Hepatocyte (in vitro differentiated cells): ENCODE data around the gene METTL25B. TPM values are rescaled to one million over a fixed set of nuclear protein-coding genes. Genes with fewer than 3 reads are reported as not detected.

Experiments used
- DNase-seq: peaks from one replicate; pipeline ENCODE4 v3.0.0-alpha.2; 2016; ENCODE audit warnings: low spot score
- H2AFZ ChIP-seq: fragments of 200-600 bp; sonication (generic); 2 replicates; pipeline ENCODE4 v1.6.0; 2016; ENCODE audit warnings: antibody characterized with exemption, mild to moderate bottlenecking
- H3K27ac ChIP-seq: fragments of 200-600 bp; sonication (generic); 2 replicates; pipeline ENCODE4 v1.5.1; 2016; ENCODE audit warnings: mild to moderate bottlenecking
- H3K27me3 ChIP-seq: fragments of 200-600 bp; sonication (generic); 2 replicates; pipeline ENCODE4 v1.6.1; 2016
- H3K36me3 ChIP-seq: fragments of 200-600 bp; sonication (generic); replicated peaks from 2 replicates; pipeline ENCODE4 v1.5.1; 2016; ENCODE audit warnings: low read depth; ENCODE audit not compliant: insufficient read depth
- H3K4me1 ChIP-seq: fragments of 200-600 bp; sonication (generic); 2 replicates; pipeline ENCODE4 v1.5.1; 2016; ENCODE audit warnings: mild to moderate bottlenecking, moderate library complexity; ENCODE audit not compliant: insufficient read depth
- H3K4me2 ChIP-seq: fragments of 200-600 bp; sonication (generic); 2 replicates; pipeline ENCODE4 v1.6.0; 2016
- H3K4me3 ChIP-seq: fragments of 200-600 bp; sonication (generic); 2 replicates; pipeline ENCODE4 v1.5.1; 2016; ENCODE audit warnings: mild to moderate bottlenecking
- H3K79me2 ChIP-seq: fragments of 200-600 bp; sonication (generic); 2 replicates; pipeline ENCODE4 v1.6.0; 2017; ENCODE audit warnings: mild to moderate bottlenecking
- H3K9me2 ChIP-seq: fragments of 200-600 bp; sonication (generic); replicated peaks from 2 replicates; pipeline ENCODE4 v1.6.0; 2017; ENCODE audit warnings: mild to moderate bottlenecking; ENCODE audit not compliant: insufficient read depth
- H3K9me3 ChIP-seq: fragments of 200-600 bp; sonication (generic); 2 replicates; pipeline ENCODE4 v1.5.1; 2016; ENCODE audit warnings: low read depth, mild to moderate bottlenecking
- H4K20me1 ChIP-seq: fragments of 200-600 bp; sonication (generic); 2 replicates; pipeline ENCODE4 v1.6.0; 2016; ENCODE audit warnings: mild to moderate bottlenecking; ENCODE audit not compliant: insufficient read depth, poor library complexity, severe bottlenecking
- CTCF ChIP-seq: fragments of 200-600 bp; sonication (generic); IDR thresholded peaks from 2 replicates; pipeline ENCODE4 v1.5.1; 2016; ENCODE audit warnings: antibody characterized with exemption, mild to moderate bottlenecking; ENCODE audit not compliant: poor library complexity
- EZH2 ChIP-seq: fragments of 200-600 bp; sonication (generic); IDR thresholded peaks from 2 replicates; pipeline ENCODE4 v1.6.1; 2016; ENCODE audit warnings: antibody characterized with exemption, mild to moderate bottlenecking, borderline replicate concordance
- EZH2phosphoT487 ChIP-seq: fragments of 200-600 bp; sonication (generic); IDR thresholded peaks from one replicate; pipeline ENCODE4 v1.6.1; 2018; ENCODE audit warnings: antibody characterized with exemption, mild to moderate bottlenecking, low read depth, moderate library complexity; ENCODE audit not compliant: unreplicated experiment, severe bottlenecking
- WGBS: methylation state at CpG from one replicate; pipeline ENCODE4 v1.1.6; 2016; ENCODE audit warnings: low lambda C conversion rate; ENCODE audit errors: missing lambda C conversion rate; 5-methylcytosine and 5-hydroxymethylcytosine counted together
- polyA plus RNA-seq: library from polyadenylated mRNA; unstranded; fragments of >200 nt; fragmentation: Nextera tagmentation; extraction: Ambion mirVana; gene quantifications from 2 replicates; pipeline ENCODE4 v1.2.1, GENCODE V29; 2016
- total RNA-seq: library from RNA; depleted of rRNA; stranded (reverse); fragments of >200 nt; gene quantifications from 2 replicates; pipeline ENCODE4 v1.2.3, GENCODE V29; 2014

Gene METTL25B
- total and polyA plus RNA-seq, 2 experiments from 2014 or later = 20.6 to 24.7 TPM

GRCh38 chr1:156749419-156750118 is 21.3 kb downstream of the METTL25B start:
- H3K27ac ChIP-seq = peak overlapping the region; percentile 100
- H3K27me3 ChIP-seq = no peaks in the 10 kb centered on the region
- no peaks in the 10 kb centered on the region for H3K9me2 ChIP-seq
- H2AFZ ChIP-seq = no peak overlapping the region
- peak overlapping the region; percentile 94 for H3K4me2 ChIP-seq
- peak overlapping the region; percentile 50 for H3K4me3 ChIP-seq
- H3K79me2 ChIP-seq = peaks cover 82% of the 10 kb centered on the region
- WGBS = 42% methylated on average over 8 of the region's 8 CpGs
- peaks cover 48% of the 10 kb centered on the region for H3K4me1 ChIP-seq
- no peaks in the 10 kb centered on the region for H3K9me3 ChIP-seq
- TF ChIP-seq EZH2 = no peak
- no peak for TF ChIP-seq CTCF
- no peak for TF ChIP-seq EZH2phosphoT487
- no peaks in the 10 kb centered on the region for H4K20me1 ChIP-seq
- DNase-seq = peak; percentile 44
- H3K36me3 ChIP-seq = no peaks in the 10 kb centered on the region

- H4K20me1 ChIP-seq = no peaks in the 10 kb centered on the region
- no peak overlapping the region for H2AFZ ChIP-seq
- TF ChIP-seq EZH2phosphoT487 = no peak
- no peak for TF ChIP-seq CTCF
- TF ChIP-seq EZH2 = no peak
- peak overlapping the region; percentile 50 for H3K4me3 ChIP-seq
- H3K27ac ChIP-seq = peak overlapping the region; percentile 100
- 10% methylated on average over 5 of the region's 5 CpGs for WGBS
- H3K27me3 ChIP-seq = no peaks in the 10 kb centered on the region
- peak; percentile 67 for DNase-seq
- peaks cover 48% of the 10 kb centered on the region for H3K4me1 ChIP-seq
- no peaks in the 10 kb centered on the region for H3K9me2 ChIP-seq
- H3K9me3 ChIP-seq = no peaks in the 10 kb centered on the region
- H3K36me3 ChIP-seq = no peaks in the 10 kb centered on the region
- peak overlapping the region; percentile 94 for H3K4me2 ChIP-seq
- H3K79me2 ChIP-seq = peaks cover 75% of the 10 kb centered on the region
Observed at GRCh38 chr1:156750191-156750672, 22.0 kb downstream of the METTL25B start.

GRCh38 chr1:156750711-156751450 is 22.6 kb downstream of the METTL25B start:
- TF ChIP-seq EZH2 = no peak
- TF ChIP-seq EZH2phosphoT487 = no peak
- no peak for TF ChIP-seq CTCF
- 2% methylated on average over 28 of the region's 64 CpGs for WGBS
- Histone ChIP-seq H3K36me3 (no peaks in the 10 kb centered on the region), H4K20me1 (no peaks in the 10 kb centered on the region), H3K9me2 (no peaks in the 10 kb centered on the region), H3K27ac (peak overlapping the region; percentile 100), H2AFZ (peak overlapping the region; percentile 10), H3K4me3 (peak overlapping the region; percentile 50), H3K27me3 (no peaks in the 10 kb centered on the region), H3K4me2 (peak overlapping the region; percentile 94), H3K79me2 (peaks cover 69% of the 10 kb centered on the region), H3K9me3 (no peaks in the 10 kb centered on the region), H3K4me1 (peaks cover 42% of the 10 kb centered on the region)
- peak; percentile 71 for DNase-seq
